GM10266 (cell line): ENCODE results near the gene COIL.
"Not testable (repeated sequence)": the region's sequence is repeated elsewhere in the genome, so short reads cannot be mapped to it uniquely, and the experiment has no call there.

ENCODE experiments used
- DNase-seq: peaks from one replicate; pipeline ENCODE4 v3.0.0; 2012; ENCODE audit errors: extremely low spot score
- CTCF ChIP-seq: IDR thresholded peaks from 2 replicates; pipeline ENCODE4 v1.5.1; 2012; ENCODE audit warnings: mild to moderate bottlenecking, low read depth; ENCODE audit not compliant: control insufficient read depth, insufficient read depth; ENCODE audit errors: missing control alignments

The COIL gene

GRCh38 chr17:56970974-56971373 lies 10.1 kb upstream of the COIL start:
- no peak for DNase-seq
- TF ChIP-seq CTCF: no peak

DNA sequence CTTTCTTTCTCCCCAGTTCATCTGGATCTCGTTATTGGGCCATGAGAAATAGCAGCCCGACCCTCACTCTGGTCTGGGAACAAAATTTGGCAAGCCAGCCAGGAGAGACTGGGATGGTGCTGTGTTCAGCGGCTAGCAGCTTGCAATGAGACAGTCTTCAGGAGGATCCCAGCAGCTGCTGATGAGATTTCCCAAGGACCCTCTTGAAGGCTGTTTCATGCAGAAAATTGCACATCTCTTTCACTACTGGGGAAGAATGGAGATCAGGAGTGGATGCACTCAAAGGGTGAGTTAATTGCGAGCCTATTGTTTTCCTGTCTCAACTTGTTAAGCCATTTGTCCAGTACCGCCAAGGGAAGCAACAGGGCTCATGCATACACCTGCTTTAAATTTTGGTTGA lies 5.5 kb upstream of the COIL start:
- TF ChIP-seq CTCF: no peak
- DNase-seq: no peak

- DNase-seq: not testable (repeated sequence)
Observed at GRCh38 chr17:56965681-56966080, 4.8 kb upstream of the COIL start.

- DNase-seq: not testable (repeated sequence)
Observed at GRCh38 chr17:56965241-56965640, 4.4 kb upstream of the COIL start.

- no peak for TF ChIP-seq CTCF
- no peak for DNase-seq
Observed at GRCh38 chr17:56956992-56957391, 3.9 kb downstream of the COIL start.

GRCh38 chr17:56949595-56949994 lies 11.3 kb downstream of the COIL start:
- DNase-seq: no peak

DNA sequence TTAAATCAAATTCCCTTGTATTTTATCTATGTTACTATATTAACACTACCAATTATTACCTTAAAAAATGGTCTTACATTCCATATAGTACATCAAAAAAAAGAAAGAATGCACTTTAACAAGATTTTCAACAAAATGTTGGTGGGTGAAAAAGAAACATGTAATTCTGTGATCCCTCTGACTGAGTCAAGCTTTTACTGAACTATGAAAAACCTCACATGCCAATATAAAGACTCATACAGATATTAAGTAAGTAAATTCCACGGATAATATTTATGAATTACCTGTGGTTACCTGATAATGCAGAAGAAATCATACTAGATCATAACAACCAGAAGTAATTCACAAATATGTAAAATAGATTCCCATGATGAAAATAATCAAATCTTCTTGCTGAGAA lies 12.4 kb downstream of the COIL start:
- no peak for DNase-seq
- TF ChIP-seq CTCF: no peak

More at GRCh38 chr17:56949595-56949994, 11.3 kb downstream of the COIL start:
- no peak for TF ChIP-seq CTCF

GRCh38 chr17:56947741-56948140 lies 13.1 kb downstream of the COIL start:
- DNase-seq: no peak
- no peak for TF ChIP-seq CTCF
